GM21515 (cell line): ENCODE results near the gene C10orf120.

ENCODE experiments used
- ATAC-seq: cut with Tn5 transposase; IDR thresholded peaks from one replicate; pipeline ENCODE4 v1.9.1; 2021; ENCODE audit not compliant: unreplicated experiment

The C10orf120 gene

GRCh38 chr10:122699796-122700455, at the start of gene C10orf120:
TSS of gene C10orf120 (minus strand) at chr10:122699846. CDS start at chr10:122699790, 56 bp downstream.
- ATAC-seq = no peak

GRCh38 chr10:122748496-122748895, 48.9 kb upstream of the C10orf120 start:
- ATAC-seq = no peak

GRCh38 chr10:122746408-122746807, 46.8 kb upstream of the C10orf120 start:
- ATAC-seq = no peak

- no peak for ATAC-seq
Measured at GRCh38 chr10:122744257-122744656, 44.6 kb upstream of the C10orf120 start.

GRCh38 chr10:122740640-122741039, 41.0 kb upstream of the C10orf120 start:
- ATAC-seq = no peak

GRCh38 chr10:122738031-122738430, 38.4 kb upstream of the C10orf120 start:
- ATAC-seq = no peak

GRCh38 chr10:122733931-122734665, 34.5 kb upstream of the C10orf120 start:
- ATAC-seq = no peak

- no peak for ATAC-seq
Measured at GRCh38 chr10:122733443-122733842, 33.8 kb upstream of the C10orf120 start.

- ATAC-seq = no peak
Measured at GRCh38 chr10:122730238-122730637, 30.6 kb upstream of the C10orf120 start.

- ATAC-seq = no peak
Measured at GRCh38 chr10:122729126-122729525, 29.5 kb upstream of the C10orf120 start.

- no peak for ATAC-seq
Measured at GRCh38 chr10:122727426-122727825, 27.8 kb upstream of the C10orf120 start.

GRCh38 chr10:122725768-122726167, 26.1 kb upstream of the C10orf120 start:
- no peak for ATAC-seq

GRCh38 chr10:122725006-122725405, 25.4 kb upstream of the C10orf120 start:
- no peak for ATAC-seq

GRCh38 chr10:122721111-122721510, 21.5 kb upstream of the C10orf120 start:
- no peak for ATAC-seq

GRCh38 chr10:122716025-122716424, 16.4 kb upstream of the C10orf120 start:
- ATAC-seq = no peak

GRCh38 chr10:122715576-122715975, 15.9 kb upstream of the C10orf120 start:
- no peak for ATAC-seq

- ATAC-seq = no peak
Measured at GRCh38 chr10:122713091-122713885, 13.6 kb upstream of the C10orf120 start.

- ATAC-seq = no peak
Measured at GRCh38 chr10:122710576-122710975, 10.9 kb upstream of the C10orf120 start.

GRCh38 chr10:122709971-122710370, 10.3 kb upstream of the C10orf120 start:
- no peak for ATAC-seq

- ATAC-seq = no peak
Measured at GRCh38 chr10:122707535-122707934, 7.9 kb upstream of the C10orf120 start.

- ATAC-seq = no peak
Measured at GRCh38 chr10:122706947-122707346, 7.3 kb upstream of the C10orf120 start.

GRCh38 chr10:122706467-122706866, 6.8 kb upstream of the C10orf120 start:
- ATAC-seq = no peak
